ENCODE measurements around the gene CACNA2D3.

GRCh38 chr3:54217828-54218227, 95.5 kb downstream of the CACNA2D3 start:
- TF ChIP-seq POLR2A (IDR thresholded peaks at IDR 0.05) (no peak), EP300 (IDR thresholded peaks at IDR 0.05) (no peak), CTCF (IDR thresholded peaks at IDR 0.05) (no peak)

Data from tibial nerve (tissue), 4 donors.